Measurements from ENCODE around the gene PRKCE. TPM values are rescaled to one million over a fixed set of nuclear protein-coding genes. Genes with fewer than 3 reads are reported as not detected.

PRKCE gene
- total RNA-seq, 1 donor from 2014 or later, result 18.4 TPM

- DNase-seq (ENCODE audit: low spot score in 2 of 2, unreplicated experiment in 2 of 2), result no peak
- Mint-ChIP-seq H3K27ac (no peak overlapping the region), H3K9me3 (peaks cover 4% of the 10 kb centered on the region)
Measured at GRCh38 chr2:46036929-46037328, 385.5 kb downstream of the PRKCE start.

GRCh38 chr2:46039543-46040303 lies 388.2 kb downstream of the PRKCE start:
- DNase-seq (ENCODE audit: low spot score in 2 of 2, unreplicated experiment in 2 of 2), result no peak
- Mint-ChIP-seq H3K36me3 (no peaks in the 10 kb centered on the region), H3K9me3 (no peaks in the 10 kb centered on the region), H3K27ac (no peak overlapping the region), H3K4me1 (peaks cover 2% of the 10 kb centered on the region), H3K27me3 (ENCODE audit: low read depth) (no peaks in the 10 kb centered on the region), H3K4me3 (no peak overlapping the region)
- no peak for TF ChIP-seq CTCF (IDR thresholded peaks at IDR 0.05; ENCODE audit: unreplicated experiment)

More at GRCh38 chr2:46036929-46037328, 385.5 kb downstream of the PRKCE start:
- peaks cover 3% of the 10 kb centered on the region for H3K36me3 Mint-ChIP-seq
- H3K4me3 Mint-ChIP-seq, result no peak overlapping the region
- no peak for TF ChIP-seq CTCF (IDR thresholded peaks at IDR 0.05; ENCODE audit: unreplicated experiment)
- no peaks in the 10 kb centered on the region for H3K27me3 Mint-ChIP-seq (ENCODE audit: low read depth)
- H3K4me1 Mint-ChIP-seq, result peaks cover 3% of the 10 kb centered on the region

- Mint-ChIP-seq H3K4me1 (peaks cover 2% of the 10 kb centered on the region), H3K27ac (no peak overlapping the region), H3K9me3 (no peaks in the 10 kb centered on the region), H3K4me3 (no peak overlapping the region), H3K27me3 (ENCODE audit: low read depth) (no peaks in the 10 kb centered on the region), H3K36me3 (no peaks in the 10 kb centered on the region)
- no peak for TF ChIP-seq CTCF (IDR thresholded peaks at IDR 0.05; ENCODE audit: unreplicated experiment)
- DNase-seq (ENCODE audit: low spot score in 2 of 2, unreplicated experiment in 2 of 2), result no peak
Measured at GRCh38 chr2:46040563-46041155, 389.2 kb downstream of the PRKCE start.

- no peak for DNase-seq (ENCODE audit: low spot score in 2 of 2, unreplicated experiment in 2 of 2)
- H3K36me3 Mint-ChIP-seq, result no peaks in the 10 kb centered on the region
- H3K27ac Mint-ChIP-seq, result no peak overlapping the region
- H3K9me3 Mint-ChIP-seq, result no peaks in the 10 kb centered on the region
- H3K27me3 Mint-ChIP-seq (ENCODE audit: low read depth), result no peaks in the 10 kb centered on the region
- no peak overlapping the region for H3K4me3 Mint-ChIP-seq
- H3K4me1 Mint-ChIP-seq, result peaks cover 2% of the 10 kb centered on the region
- no peak for TF ChIP-seq CTCF (IDR thresholded peaks at IDR 0.05; ENCODE audit: unreplicated experiment)
Measured at GRCh38 chr2:46041434-46041833, 390.0 kb downstream of the PRKCE start.

GRCh38 chr2:46042207-46042637 lies 390.7 kb downstream of the PRKCE start:
- Mint-ChIP-seq H3K27me3 (ENCODE audit: low read depth) (no peaks in the 10 kb centered on the region), H3K4me1 (peaks cover 2% of the 10 kb centered on the region), H3K9me3 (no peaks in the 10 kb centered on the region), H3K36me3 (no peaks in the 10 kb centered on the region), H3K4me3 (no peak overlapping the region), H3K27ac (no peak overlapping the region)
- DNase-seq (ENCODE audit: low spot score in 2 of 2, unreplicated experiment in 2 of 2), result no peak
- TF ChIP-seq CTCF (IDR thresholded peaks at IDR 0.05; ENCODE audit: unreplicated experiment), result no peak

Measured in mesothelial cell of epicardium (in vitro differentiated cells).